K562 (cell line): ENCODE measurements around the gene LRRIQ1.

Experiments
- CEBPB ChIP-seq: fragments of 450-650 bp; IDR thresholded peaks from 2 replicates; pipeline ENCODE4 v1.6.1; 2016; ENCODE audit warnings: missing genetic modification characterization, missing compliant biosample characterization
- CTCF ChIP-seq, 3 experiments: IDR thresholded peaks in 2 of 3; conservative IDR thresholded peaks in 1 of 3; 2 replicates each; pipeline ENCODE4 v1.5.1; 2011 to 2012; ENCODE audit warnings: low read length in 3 of 3, mild to moderate bottlenecking in 3 of 3, control low read depth in 2 of 3, improper control_type of control experiment in 1 of 3, inconsistent platforms in 1 of 3, low read depth in 1 of 3, mixed read lengths in 1 of 3, moderate library complexity in 1 of 3; ENCODE audit not compliant: insufficient read depth in 2 of 3
- FOXP1 ChIP-seq: sonication (generic); formaldehyde crosslinking; IDR thresholded peaks from 2 replicates; pipeline ENCODE4 v1.8.0; 2022; ENCODE audit warnings: mild to moderate bottlenecking, missing genetic modification reagents
- FOXP4 ChIP-seq: sonication (generic); formaldehyde crosslinking; IDR thresholded peaks from 2 replicates; pipeline ENCODE4 v1.8.0; 2022; ENCODE audit warnings: mild to moderate bottlenecking, missing genetic modification reagents, borderline replicate concordance
- HNRNPL ChIP-seq: fragments of 200-400 bp; formaldehyde crosslinking; IDR thresholded peaks from 2 replicates; pipeline ENCODE4 v1.6.1; 2017; ENCODE audit warnings: low read depth, mild to moderate bottlenecking, low read length
- LCOR ChIP-seq: sonication (generic); formaldehyde crosslinking; IDR thresholded peaks from 2 replicates; pipeline ENCODE4 v1.8.0; 2022; ENCODE audit warnings: mild to moderate bottlenecking, missing genetic modification reagents
- MLLT1 ChIP-seq, 2 experiments: fragments of 450-650 bp; IDR thresholded peaks; 2 replicates each; pipeline ENCODE4 v1.6.1; 2016
- PKNOX1 ChIP-seq: fragments of 450-650 bp; IDR thresholded peaks from 2 replicates; pipeline ENCODE4 v1.6.1; 2016
- RAD21 ChIP-seq, 2 experiments: fragments of 250-450 bp in 1 of 2; fragments of 450-650 bp in 1 of 2; sonication (Bioruptor Pico) in 1 of 2; formaldehyde crosslinking in 1 of 2; IDR thresholded peaks in 1 of 2; conservative IDR thresholded peaks in 1 of 2; 2 replicates each; pipeline versions ENCODE4 v1.4.0 to v1.8.0; 2020 to 2022; ENCODE audit warnings: mild to moderate bottlenecking in 2 of 2, moderate library complexity in 1 of 2
- RFX5 ChIP-seq: IDR thresholded peaks from 2 replicates; pipeline ENCODE4 v1.6.1; 2011; ENCODE audit warnings: low read depth, mild to moderate bottlenecking, improper control_type of control experiment, low read length
- RNF2 ChIP-seq: sonication (generic); IDR thresholded peaks from 2 replicates; pipeline ENCODE4 v1.6.1; 2016
- SFPQ ChIP-seq: fragments of 200-400 bp; formaldehyde crosslinking; IDR thresholded peaks from 2 replicates; pipeline ENCODE4 v1.6.1; 2017; ENCODE audit warnings: mild to moderate bottlenecking, low read depth, low read length, moderate library complexity
- TOE1 ChIP-seq, 2 experiments: fragments of 450-650 bp in 1 of 2; sonication (generic) in 1 of 2; formaldehyde crosslinking in 1 of 2; IDR thresholded peaks; 2 replicates each; pipeline versions ENCODE4 v1.7.1 to v1.8.0; 2016 to 2022; ENCODE audit warnings: borderline replicate concordance in 2 of 2, mild to moderate bottlenecking in 2 of 2, antibody characterized with exemption in 1 of 2, inconsistent platforms in 1 of 2, low read depth in 1 of 2, missing genetic modification reagents in 1 of 2, moderate library complexity in 1 of 2
- ZNF740 ChIP-seq, 3 experiments: fragments of 200-800 bp in 1 of 3; sonication (Bioruptor generic) in 1 of 3; sonication (generic) in 1 of 3; formaldehyde crosslinking in 1 of 3; IDR thresholded peaks; 2 replicates each; pipeline versions ENCODE4 v1.6.1 to v1.8.0; 2016 to 2022; ENCODE audit warnings: mild to moderate bottlenecking in 2 of 3, missing compliant biosample characterization in 2 of 3, missing genetic modification characterization in 2 of 3, missing genetic modification reagents in 1 of 3

- TF ChIP-seq SFPQ, result no peak
- no peak for TF ChIP-seq ZNF740 (CRISPR knock-in tag; IDR thresholded peaks at IDR 0.05)
- no peak for TF ChIP-seq ZNF740 (tag; IDR thresholded peaks at IDR 0.05)
- TF ChIP-seq RAD21 (CRISPR knock-in tag; conservative IDR thresholded peaks at IDR 0.05 in 1 of 2, IDR thresholded peaks at IDR 0.05 in 1 of 2), result no peak
- TF ChIP-seq RFX5, result no peak
- TF ChIP-seq MLLT1 (IDR thresholded peaks at IDR 0.05), result no peak
- TF ChIP-seq FOXP1, result no peak
- no peak for TF ChIP-seq PKNOX1
- TF ChIP-seq FOXP4 (CRISPR knock-in tag), result no peak
- TF ChIP-seq RNF2, result no peak
- TF ChIP-seq CTCF (IDR thresholded peaks at IDR 0.05 in 2 of 3, conservative IDR thresholded peaks at IDR 0.05 in 1 of 3; ENCODE audit: insufficient read depth in 2 of 3, low read depth in 1 of 3, low read length in 3 of 3), result no peak
- no peak for TF ChIP-seq HNRNPL
- TF ChIP-seq LCOR (CRISPR knock-in tag), result no peak
- TF ChIP-seq TOE1 (IDR thresholded peaks at IDR 0.05; ENCODE audit: borderline replicate concordance), result no peak
- TF ChIP-seq TOE1 (CRISPR knock-in tag; IDR thresholded peaks at IDR 0.05; ENCODE audit: borderline replicate concordance, low read depth), result no peak
- TF ChIP-seq CEBPB (tag), result no peak
These were observed 33.3 kb upstream of the LRRIQ1 start for GRCh38 chr12:85002778-85003296.
